PC-3 (cell line): ENCODE data around the gene RHBDD1. TPM values are rescaled to one million over a fixed set of nuclear protein-coding genes. Genes with fewer than 3 reads are reported as not detected.

ENCODE experiments used
- ATAC-seq: fragments of 200-7000 bp; cut with Tn5 transposase; 2 replicates; pipeline ENCODE4 v1.9.1; 2020; ENCODE audit warnings: mild to moderate bottlenecking, moderate library complexity
- BruUV-seq: library from RNA; stranded (reverse); fragments of 400-500 nt; replicated peaks from 2 replicates; lab custom pipeline; 2021; lab: Mats Ljungman, UMichigan
- CTCF ChIA-PET: fragments of 300-600 bp; sonication (Branson Sonifier 250); formaldehyde crosslinking; loops from one replicate; lab custom pipeline; 2022; ENCODE audit warnings: antibody characterized with exemption; lab: Charles Lee
- POLR2A ChIA-PET: fragments of 300-600 bp; sonication (Branson Sonifier 250); formaldehyde crosslinking; loops from one replicate; lab custom pipeline; 2022; ENCODE audit warnings: antibody characterized with exemption; ENCODE audit not compliant: unreplicated experiment; lab: Charles Lee
- DNase-seq: peaks from one replicate; pipeline ENCODE4 v3.0.0-alpha.2; 2015
- H2AFZ ChIP-seq: fragments of 300-600 bp; sonication (generic); 2 replicates; pipeline ENCODE4 v1.6.0; 2016; ENCODE audit warnings: antibody characterized with exemption, low read length
- H3F3A ChIP-seq: fragments of 300-600 bp; sonication (generic); one replicate; pipeline ENCODE4 v1.6.0; 2017; ENCODE audit warnings: antibody characterized with exemption, low read length, control low read depth, mild to moderate bottlenecking; ENCODE audit not compliant: unreplicated experiment
- H3K27ac ChIP-seq: fragments of 300-600 bp; sonication (generic); 2 replicates; pipeline ENCODE4 v1.5.1; 2016; ENCODE audit warnings: mild to moderate bottlenecking, low read length
- H3K27me3 ChIP-seq: fragments of 300-600 bp; sonication (generic); 2 replicates; pipeline ENCODE4 v1.6.1; 2016; ENCODE audit warnings: low read length, mixed read lengths
- H3K36me3 ChIP-seq: fragments of 300-600 bp; sonication (generic); 2 replicates; pipeline ENCODE4 v1.6.1; 2016; ENCODE audit warnings: low read depth, mixed run types, low read length, mixed read lengths
- H3K4me1 ChIP-seq: fragments of 300-600 bp; sonication (generic); 2 replicates; pipeline ENCODE4 v1.5.1; 2016; ENCODE audit warnings: low read length; ENCODE audit not compliant: insufficient read depth
- H3K4me2 ChIP-seq: fragments of 300-600 bp; sonication (generic); 2 replicates; pipeline ENCODE4 v1.6.0; 2016; ENCODE audit warnings: low read length
- H3K4me3 ChIP-seq: fragments of 300-600 bp; sonication (generic); 2 replicates; pipeline ENCODE4 v1.5.1; 2016; ENCODE audit warnings: mild to moderate bottlenecking, low read length, mixed read lengths
- H3K79me2 ChIP-seq: fragments of 300-600 bp; sonication (generic); 2 replicates; pipeline ENCODE4 v1.6.1; 2017; ENCODE audit warnings: low read length, mixed read lengths
- H3K9ac ChIP-seq: fragments of 300-600 bp; sonication (generic); 2 replicates; pipeline ENCODE4 v1.6.0; 2016; ENCODE audit warnings: mild to moderate bottlenecking, low read length
- H3K9me2 ChIP-seq: fragments of 300-600 bp; sonication (generic); replicated peaks from 2 replicates; pipeline ENCODE4 v1.6.1; 2016; ENCODE audit warnings: mixed run types, low read length, mixed read lengths
- H3K9me3 ChIP-seq: fragments of 300-600 bp; sonication (generic); 2 replicates; pipeline ENCODE4 v1.6.1; 2016; ENCODE audit warnings: low read length, mixed read lengths
- H4K20me1 ChIP-seq: fragments of 300-600 bp; sonication (generic); 2 replicates; pipeline ENCODE4 v1.6.1; 2016; ENCODE audit warnings: low read length, mixed read lengths
- EZH2 ChIP-seq: fragments of 300-600 bp; sonication (generic); IDR thresholded peaks from one replicate; pipeline ENCODE4 v1.6.1; 2017; ENCODE audit warnings: antibody characterized with exemption, mild to moderate bottlenecking, low read length; ENCODE audit not compliant: unreplicated experiment
- EZH2phosphoT487 ChIP-seq: fragments of 300-600 bp; sonication (generic); IDR thresholded peaks from 2 replicates; pipeline ENCODE4 v1.6.1; 2018; ENCODE audit warnings: mild to moderate bottlenecking, antibody characterized with exemption, low read length, borderline replicate concordance
- intact Hi-C: fragments of 100-400 bp; cut with micrococcal nuclease; formaldehyde crosslinking; loops from 2 replicates; pipeline ENCODE4 v1.9.0; 2023
- total RNA-seq: library from RNA; depleted of rRNA; stranded (reverse); fragments of >200 nt; gene quantifications from 2 replicates; pipeline ENCODE4 v1.2.3, GENCODE V29; 2014
- TF ChIP-seq, protein P1 (sequence below): fragments of 300-600 bp; sonication (generic); conservative IDR thresholded peaks from 2 replicates; pipeline ENCODE4 v1.5.1; 2017; ENCODE audit warnings: antibody characterized with exemption, low read depth, mild to moderate bottlenecking, low read length

RHBDD1 gene
- total RNA-seq, 1 experiment from 2014 or later = 9.1 TPM

GRCh38 chr2:226978300-226978699 lies 142.4 kb downstream of the RHBDD1 start:
- Histone ChIP-seq H3K9ac (no peak overlapping the region), H3K27me3 (no peaks in the 10 kb centered on the region), H3K9me2 (no peaks in the 10 kb centered on the region), H3K4me1 (peaks cover 16% of the 10 kb centered on the region), H4K20me1 (no peaks in the 10 kb centered on the region), H3K4me2 (0 out of 2 replicates have a peak overlapping the region, but pooled peaks have one; percentile 36), H3F3A (no peaks in the 10 kb centered on the region), H3K36me3 (no peaks in the 10 kb centered on the region), H3K9me3 (no peaks in the 10 kb centered on the region), H2AFZ (no peak overlapping the region), H3K79me2 (no peaks in the 10 kb centered on the region), H3K4me3 (no peak overlapping the region), H3K27ac (no peak overlapping the region)
- DNase-seq = no peak
- TF ChIP-seq EZH2phosphoT487 (no peak), EZH2 (no peak)
- TF ChIP-seq, protein P1, sequence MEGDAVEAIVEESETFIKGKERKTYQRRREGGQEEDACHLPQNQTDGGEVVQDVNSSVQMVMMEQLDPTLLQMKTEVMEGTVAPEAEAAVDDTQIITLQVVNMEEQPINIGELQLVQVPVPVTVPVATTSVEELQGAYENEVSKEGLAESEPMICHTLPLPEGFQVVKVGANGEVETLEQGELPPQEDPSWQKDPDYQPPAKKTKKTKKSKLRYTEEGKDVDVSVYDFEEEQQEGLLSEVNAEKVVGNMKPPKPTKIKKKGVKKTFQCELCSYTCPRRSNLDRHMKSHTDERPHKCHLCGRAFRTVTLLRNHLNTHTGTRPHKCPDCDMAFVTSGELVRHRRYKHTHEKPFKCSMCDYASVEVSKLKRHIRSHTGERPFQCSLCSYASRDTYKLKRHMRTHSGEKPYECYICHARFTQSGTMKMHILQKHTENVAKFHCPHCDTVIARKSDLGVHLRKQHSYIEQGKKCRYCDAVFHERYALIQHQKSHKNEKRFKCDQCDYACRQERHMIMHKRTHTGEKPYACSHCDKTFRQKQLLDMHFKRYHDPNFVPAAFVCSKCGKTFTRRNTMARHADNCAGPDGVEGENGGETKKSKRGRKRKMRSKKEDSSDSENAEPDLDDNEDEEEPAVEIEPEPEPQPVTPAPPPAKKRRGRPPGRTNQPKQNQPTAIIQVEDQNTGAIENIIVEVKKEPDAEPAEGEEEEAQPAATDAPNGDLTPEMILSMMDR = no peak
- no TSS peak for BruUV-seq
- intact Hi-C loops = loop anchor here (2.0 kb wide), 1 partner anchor 109 kb away; no protein-coding TSS in a partner anchor
- ChIA-PET POLR2A (no interaction called here), CTCF (no interaction called here)
- ATAC-seq = no peak

DNA sequence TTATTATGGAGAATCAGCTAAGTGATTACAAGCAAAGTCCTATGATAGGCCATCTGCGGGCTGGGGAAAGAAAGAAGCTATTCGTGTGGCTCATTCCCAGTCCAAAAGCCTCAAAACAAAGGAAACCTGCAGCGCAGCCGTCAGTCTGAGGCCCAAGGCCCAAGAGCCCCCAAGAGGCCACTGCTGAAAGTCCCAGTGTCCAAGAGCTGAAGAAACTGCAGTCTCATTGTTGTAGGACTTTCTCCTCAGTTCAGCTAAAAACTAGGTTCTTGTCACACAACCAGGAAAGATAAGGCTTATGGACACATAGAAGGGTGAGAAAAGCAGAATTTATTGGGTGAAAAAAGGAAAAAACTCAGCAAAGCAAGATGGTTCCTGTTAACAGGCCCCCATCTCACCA lies 143.2 kb downstream of the RHBDD1 start:
- intact Hi-C loops = loop anchor here (2.0 kb wide), 1 partner anchor 110 kb away; no protein-coding TSS in a partner anchor
- no peaks in the 10 kb centered on the region for H3K27me3 ChIP-seq
- ATAC-seq = no peak
- BruUV-seq = no TSS peak
- no peak overlapping the region for H3K9ac ChIP-seq
- no peak for DNase-seq
- no peaks in the 10 kb centered on the region for H4K20me1 ChIP-seq
- POLR2A ChIA-PET = no interaction called here
- no peaks in the 10 kb centered on the region for H3K9me3 ChIP-seq
- H3K36me3 ChIP-seq = no peaks in the 10 kb centered on the region
- no peak overlapping the region for H3K4me3 ChIP-seq
- no peak for TF ChIP-seq EZH2phosphoT487
- TF ChIP-seq EZH2 = no peak
- TF ChIP-seq, protein P1 = no peak
- H3K4me1 ChIP-seq = peaks cover 16% of the 10 kb centered on the region
- H3K27ac ChIP-seq = no peak overlapping the region
- no peaks in the 10 kb centered on the region for H3F3A ChIP-seq
- CTCF ChIA-PET = no interaction called here
- no peaks in the 10 kb centered on the region for H3K9me2 ChIP-seq
- H3K79me2 ChIP-seq = no peaks in the 10 kb centered on the region
- H2AFZ ChIP-seq = no peak overlapping the region
- no peak overlapping the region for H3K4me2 ChIP-seq

DNA sequence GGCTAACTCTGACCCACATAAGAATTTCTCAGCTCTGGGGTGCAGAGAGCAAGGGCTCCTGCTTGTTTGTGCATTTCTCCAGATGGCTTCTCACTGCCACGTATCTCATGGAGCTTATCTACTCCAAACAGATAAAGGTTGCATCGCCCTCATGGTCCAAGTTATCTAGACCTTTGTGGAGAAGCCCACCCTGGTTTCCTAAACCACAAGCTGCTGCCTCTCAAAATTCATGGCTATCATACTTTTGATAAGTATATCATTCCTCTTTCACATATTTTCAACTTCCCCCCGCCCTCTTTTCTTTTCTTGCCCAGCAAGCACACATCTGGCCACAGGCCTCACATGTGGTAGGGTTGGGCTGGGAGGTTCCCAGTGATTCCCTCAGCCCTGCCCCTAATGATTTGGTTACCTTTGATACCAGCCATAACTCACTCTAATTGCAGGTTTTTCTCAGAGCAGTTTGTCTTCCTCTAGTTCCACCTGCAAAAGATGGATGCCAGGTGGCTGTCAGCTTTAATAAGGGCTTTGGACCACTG lies 146.0 kb downstream of the RHBDD1 start:
- Histone ChIP-seq H3F3A (no peaks in the 10 kb centered on the region), H3K36me3 (no peaks in the 10 kb centered on the region), H3K79me2 (no peaks in the 10 kb centered on the region), H3K4me3 (no peak overlapping the region), H2AFZ (no peak overlapping the region), H3K4me1 (peaks cover 18% of the 10 kb centered on the region), H3K9ac (no peak overlapping the region), H3K4me2 (no peak overlapping the region), H3K9me3 (no peaks in the 10 kb centered on the region), H3K9me2 (no peaks in the 10 kb centered on the region), H3K27ac (no peak overlapping the region), H3K27me3 (no peaks in the 10 kb centered on the region), H4K20me1 (no peaks in the 10 kb centered on the region)
- intact Hi-C loops = loop anchor here (10.0 kb wide), 1 partner anchor 327 kb away; no protein-coding TSS in a partner anchor
- ATAC-seq (no peak), DNase-seq (no peak)
- POLR2A ChIA-PET = no interaction called here
- BruUV-seq = no TSS peak
- CTCF ChIA-PET = interaction anchor here (0.5 kb wide), 1 partner anchor 1317 kb away, joined by 4 read pairs; no protein-coding TSS in a partner anchor
- TF ChIP-seq, protein P1 = no peak
- no peak for TF ChIP-seq EZH2
- TF ChIP-seq EZH2phosphoT487 = no peak
